Vagina (tissue), 2 donors: ENCODE measurements around the gene ATP2C2. TPM values are rescaled to one million over a fixed set of nuclear protein-coding genes. Genes with fewer than 3 reads are reported as not detected.

Source experiments
- DNase-seq, 2 donors: peaks; one replicate each; pipeline ENCODE4 v3.0.0-alpha.2; 2017; ENCODE audit errors: extremely low spot score in 2 of 2
- H3K27ac ChIP-seq: fragments of 200-600 bp; sonication (generic); one replicate; pipeline ENCODE4 v1.5.1; 2019
- H3K27me3 ChIP-seq: fragments of 200-600 bp; sonication (generic); one replicate; pipeline ENCODE4 v1.5.1; 2019
- H3K36me3 ChIP-seq, 2 donors: fragments of 200-600 bp; sonication (generic); one replicate each; pipeline ENCODE4 v1.5.1; 2017 to 2019
- H3K4me1 ChIP-seq: fragments of 200-600 bp; sonication (generic); one replicate; pipeline ENCODE4 v1.5.1; 2019
- H3K4me3 ChIP-seq, 2 donors: fragments of 200-600 bp; sonication (generic); 1 replicate in 1 of 2; 2 replicates in 1 of 2; pipeline ENCODE4 v1.5.1; 2016 to 2019
- H3K9me3 ChIP-seq: fragments of 200-600 bp; sonication (generic); one replicate; pipeline ENCODE4 v1.5.1; 2019
- CTCF ChIP-seq, 3 experiments: fragments of 450-650 bp in 2 of 3; fragments of 200-600 bp in 1 of 3; sonication (generic) in 1 of 3; IDR thresholded peaks; one replicate each; pipeline ENCODE4 v1.5.1; 2017 to 2019; ENCODE audit warnings: antibody characterized with exemption in 3 of 3, mild to moderate bottlenecking in 2 of 3, moderate library complexity in 2 of 3
- POLR2A ChIP-seq, 2 donors: fragments of 450-650 bp; IDR thresholded peaks; one replicate each; pipeline ENCODE4 v1.6.1; 2017; ENCODE audit warnings: antibody characterized with exemption in 2 of 2, mild to moderate bottlenecking in 2 of 2, moderate library complexity in 2 of 2
- POLR2AphosphoS5 ChIP-seq, 2 donors: sonication (generic); formaldehyde crosslinking; IDR thresholded peaks; one replicate each; pipeline ENCODE4 v1.9.0; 2017; ENCODE audit warnings: antibody characterized with exemption in 2 of 2, mild to moderate bottlenecking in 2 of 2, low read depth in 1 of 2; ENCODE audit not compliant: insufficient read depth in 1 of 2
- intact Hi-C: fragments of 100-400 bp; cut with DNase I; formaldehyde crosslinking; loops from one replicate; pipeline ENCODE4 v1.15.1; 2023
- total RNA-seq: library from RNA; depleted of rRNA; stranded (reverse); fragments of >200 nt; gene quantifications from one replicate; pipeline ENCODE4 v1.2.3, GENCODE V29; 2016

Gene ATP2C2
- total RNA-seq, 1 donor from 2014 or later, result 35.1 TPM

DNA sequence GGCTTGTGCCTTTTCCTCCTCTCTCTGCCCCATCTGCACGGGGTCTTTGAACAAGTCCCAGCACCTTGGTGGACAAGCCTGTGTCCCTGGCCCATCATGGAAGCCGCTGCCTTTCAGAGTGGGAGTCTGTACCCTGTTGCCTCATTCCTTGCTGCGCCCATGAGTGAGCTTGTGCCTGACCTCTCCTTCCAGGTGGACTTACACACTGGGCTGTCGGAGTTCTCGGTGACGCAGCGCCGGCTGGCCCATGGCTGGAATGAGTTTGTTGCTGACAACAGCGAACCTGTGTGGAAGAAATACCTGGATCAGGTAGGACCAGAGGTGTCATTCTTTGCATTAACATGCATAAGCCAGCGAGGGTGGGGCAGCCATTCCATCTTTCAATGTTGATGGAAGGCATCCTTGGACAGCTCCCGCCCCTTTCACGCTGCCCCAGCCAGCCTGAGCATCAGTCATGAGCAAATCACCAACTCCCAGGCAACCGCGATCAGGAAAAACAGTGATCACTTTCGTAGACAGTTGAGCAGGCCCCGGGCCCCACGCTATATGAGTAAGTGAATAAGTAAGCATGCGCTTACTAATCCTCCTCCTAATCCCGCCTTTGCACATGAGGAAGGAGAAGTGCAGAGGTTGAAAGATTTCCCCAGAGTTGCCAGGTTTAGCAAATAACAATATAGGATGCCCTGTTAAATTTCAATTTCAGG is 36.8 kb downstream of the ATP2C2 start:
- intact Hi-C loops, result no loop called here
- Histone ChIP-seq H3K4me1 (no peaks in the 10 kb centered on the region), H3K27me3 (no peaks in the 10 kb centered on the region), H3K27ac (no peak overlapping the region), H3K4me3 (no peak overlapping the region), H3K36me3 (no peaks in the 10 kb centered on the region), H3K9me3 (no peaks in the 10 kb centered on the region)
- TF ChIP-seq POLR2AphosphoS5 (IDR thresholded peaks at IDR 0.05; ENCODE audit: insufficient read depth in 1 of 2, low read depth in 1 of 2), result peak in 1 of 2 donors; percentile 12
- no peak for TF ChIP-seq POLR2A (IDR thresholded peaks at IDR 0.05)
- DNase-seq, result no peak

- Histone ChIP-seq H3K4me1 (no peaks in the 10 kb centered on the region), H3K27me3 (no peaks in the 10 kb centered on the region)
Measured at GRCh38 chr16:84406006-84406963, 37.9 kb downstream of the ATP2C2 start.

DNA sequence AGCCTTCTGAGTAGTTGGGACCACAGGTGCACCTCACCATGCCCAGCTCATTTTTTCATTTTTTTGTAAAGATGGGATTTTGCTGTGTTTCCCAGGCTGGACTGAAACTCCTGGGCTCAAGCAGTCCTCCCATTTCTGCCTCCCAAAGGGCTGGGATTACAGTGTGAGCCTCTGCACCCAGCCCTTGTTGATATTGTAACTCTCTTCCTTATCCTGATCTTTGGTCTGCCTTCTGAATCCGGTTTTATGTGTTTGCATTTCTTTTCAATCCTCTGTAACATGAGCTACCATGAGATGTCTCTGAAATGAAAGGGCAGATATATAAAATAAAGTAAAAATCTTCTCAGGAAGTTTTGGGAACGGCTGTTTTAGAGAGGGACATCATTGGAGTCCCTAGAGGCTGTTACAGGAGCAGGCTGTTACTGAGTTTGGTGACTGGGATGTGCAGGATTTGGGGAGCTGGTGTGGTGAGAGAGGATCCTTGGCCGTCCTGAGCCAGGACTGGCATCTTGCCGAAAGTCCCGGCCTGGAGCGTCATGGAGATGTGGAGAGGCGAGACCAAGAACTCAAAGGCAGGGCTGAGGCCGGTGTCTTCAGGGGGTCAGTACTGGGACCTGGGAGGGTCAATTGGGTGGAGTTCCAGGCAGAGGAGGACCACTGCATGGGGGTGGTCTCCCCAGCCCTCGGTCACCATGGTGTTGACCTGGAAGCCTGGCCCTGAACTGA is 39.4 kb downstream of the ATP2C2 start:
- H3K4me1 ChIP-seq, result no peaks in the 10 kb centered on the region
- intact Hi-C loops, result no loop called here
- no peaks in the 10 kb centered on the region for H3K36me3 ChIP-seq
- TF ChIP-seq CTCF (IDR thresholded peaks at IDR 0.05), result no peak
- TF ChIP-seq POLR2AphosphoS5 (IDR thresholded peaks at IDR 0.05; ENCODE audit: insufficient read depth in 1 of 2, low read depth in 1 of 2), result no peak
- TF ChIP-seq POLR2A (IDR thresholded peaks at IDR 0.05), result no peak
- DNase-seq, result no peak
- H3K4me3 ChIP-seq, result no peak overlapping the region
- H3K27me3 ChIP-seq, result no peaks in the 10 kb centered on the region
- no peaks in the 10 kb centered on the region for H3K9me3 ChIP-seq
- no peak overlapping the region for H3K27ac ChIP-seq

More at GRCh38 chr16:84406006-84406963, 37.9 kb downstream of the ATP2C2 start:
- Histone ChIP-seq H3K27ac (no peak overlapping the region), H3K36me3 (no peaks in the 10 kb centered on the region), H3K9me3 (no peaks in the 10 kb centered on the region), H3K4me3 (no peak overlapping the region)
- DNase-seq, result no peak
- TF ChIP-seq POLR2A (IDR thresholded peaks at IDR 0.05), result no peak
- TF ChIP-seq CTCF (IDR thresholded peaks at IDR 0.05), result no peak
- TF ChIP-seq POLR2AphosphoS5 (IDR thresholded peaks at IDR 0.05; ENCODE audit: insufficient read depth in 1 of 2, low read depth in 1 of 2), result no peak
- intact Hi-C loops, result no loop called here

GRCh38 chr16:84408314-84408690 is 40.0 kb downstream of the ATP2C2 start:
- H3K27ac ChIP-seq, result no peak overlapping the region
- no peaks in the 10 kb centered on the region for H3K9me3 ChIP-seq
- no peak for TF ChIP-seq CTCF (IDR thresholded peaks at IDR 0.05)
- no peak for TF ChIP-seq POLR2A (IDR thresholded peaks at IDR 0.05)
- TF ChIP-seq POLR2AphosphoS5 (IDR thresholded peaks at IDR 0.05; ENCODE audit: insufficient read depth in 1 of 2, low read depth in 1 of 2), result no peak
- DNase-seq, result no peak
- intact Hi-C loops, result no loop called here
- no peak overlapping the region for H3K4me3 ChIP-seq
- H3K4me1 ChIP-seq, result no peaks in the 10 kb centered on the region
- H3K36me3 ChIP-seq, result no peaks in the 10 kb centered on the region
- no peaks in the 10 kb centered on the region for H3K27me3 ChIP-seq

- Histone ChIP-seq H3K9me3 (no peaks in the 10 kb centered on the region), H3K27me3 (no peaks in the 10 kb centered on the region), H3K36me3 (no peaks in the 10 kb centered on the region), H3K27ac (no peak overlapping the region), H3K4me3 (no peak overlapping the region), H3K4me1 (no peaks in the 10 kb centered on the region)
- DNase-seq, result no peak
- TF ChIP-seq POLR2A (IDR thresholded peaks at IDR 0.05) (no peak), POLR2AphosphoS5 (IDR thresholded peaks at IDR 0.05; ENCODE audit: insufficient read depth in 1 of 2, low read depth in 1 of 2) (no peak), CTCF (IDR thresholded peaks at IDR 0.05) (no peak)
- intact Hi-C loops, result no loop called here
Measured at GRCh38 chr16:84408856-84409255, 40.5 kb downstream of the ATP2C2 start.
